Thoracic aorta (tissue), 2 donors: ENCODE data around the gene RBPJ. TPM values are rescaled to one million over a fixed set of nuclear protein-coding genes. Genes with fewer than 3 reads are reported as not detected.

Experiments used
- ATAC-seq: fragments of 150-250 bp; one replicate; pipeline ENCODE4 v1.8.0; 2017; ENCODE audit warnings: low read depth; ENCODE audit not compliant: insufficient number of reproducible peaks, low FRiP score
- DNase-seq: peaks from one replicate; pipeline ENCODE4 v3.0.0-alpha.2; 2020; ENCODE audit warnings: low spot score
- H3K27ac ChIP-seq, 2 donors: fragments of 200-600 bp; sonication (generic); 1 replicate in 1 of 2; 2 replicates in 1 of 2; pipeline ENCODE4 v1.5.1; 2016; ENCODE audit warnings: mild to moderate bottlenecking in 2 of 2, moderate library complexity in 2 of 2
- H3K27me3 ChIP-seq: fragments of 200-600 bp; sonication (generic); replicated peaks from 2 replicates; pipeline ENCODE4 v1.6.0; 2016; ENCODE audit warnings: mild to moderate bottlenecking; ENCODE audit not compliant: insufficient read depth
- H3K36me3 ChIP-seq: fragments of 200-600 bp; sonication (generic); one replicate; pipeline ENCODE4 v1.5.1; 2016
- H3K4me1 ChIP-seq, 2 donors: fragments of 200-600 bp; sonication (generic); 1 replicate in 1 of 2; 2 replicates in 1 of 2; pipeline versions ENCODE4 v1.5.1 to v1.6.0; 2016; ENCODE audit warnings: low read depth in 2 of 2, mild to moderate bottlenecking in 1 of 2; ENCODE audit not compliant: control insufficient read depth in 1 of 2
- H3K4me3 ChIP-seq: fragments of 200-600 bp; sonication (generic); 2 replicates; pipeline ENCODE4 v1.5.1; 2016; ENCODE audit warnings: mild to moderate bottlenecking
- H3K9me3 ChIP-seq: fragments of 200-600 bp; sonication (generic); 2 replicates; pipeline ENCODE4 v1.5.1; 2016
- CTCF ChIP-seq: fragments of 200-600 bp; sonication (generic); IDR thresholded peaks from one replicate; pipeline ENCODE4 v1.5.1; 2019; ENCODE audit warnings: antibody characterized with exemption
- total RNA-seq, 2 donors: library from RNA; depleted of rRNA; stranded (reverse); fragments of >200 nt; gene quantifications; one replicate each; pipeline versions ENCODE4 v1.1.0 to v1.2.3, GENCODE V29; 2016

Gene RBPJ
- 10 to 100 TPM; 63.4 to 82.6 TPM for total RNA-seq

- ATAC-seq (peak; percentile 76), DNase-seq (peak; percentile 79)
- Histone ChIP-seq H3K36me3 (no peaks in the 10 kb centered on the region), H3K27me3 (no peaks in the 10 kb centered on the region), H3K4me1 (peaks cover 14 to 33% of the 10 kb centered on the region in 2 donors), H3K4me3 (peak within 1 kb of the TSS; percentile 100), H3K27ac (peak within 1 kb of the TSS; percentile 97 to 100), H3K9me3 (peaks cover 2% of the 10 kb centered on the region)
- TF ChIP-seq CTCF, result no peak
Measured at GRCh38 chr4:26320538-26321372, at the start of gene RBPJ. TSS of gene RBPJ (plus strand) at chr4:26321014. CDS start at chr4:26321029, 15 bp downstream.

- ATAC-seq, result no peak
- no peak overlapping the region for H3K4me3 ChIP-seq
- H3K36me3 ChIP-seq, result no peaks in the 10 kb centered on the region
- H3K9me3 ChIP-seq, result no peaks in the 10 kb centered on the region
- DNase-seq, result no peak
- peaks cover 0 to 3% of the 10 kb centered on the region in 2 donors for H3K4me1 ChIP-seq
- no peak overlapping the region for H3K27ac ChIP-seq
- no peak for TF ChIP-seq CTCF
- no peaks in the 10 kb centered on the region for H3K27me3 ChIP-seq
Measured at GRCh38 chr4:26271703-26272102, 49.1 kb upstream of the RBPJ start.

GRCh38 chr4:26272654-26273615 is 47.9 kb upstream of the RBPJ start:
- no peaks in the 10 kb centered on the region for H3K9me3 ChIP-seq
- H3K4me3 ChIP-seq, result no peak overlapping the region
- no peak for ATAC-seq
- TF ChIP-seq CTCF, result no peak
- DNase-seq, result no peak
- H3K36me3 ChIP-seq, result no peaks in the 10 kb centered on the region
- H3K4me1 ChIP-seq, result no peaks in the 10 kb centered on the region
- peak overlapping the region in 1 of 2 donors; percentile 10 for H3K27ac ChIP-seq
- no peaks in the 10 kb centered on the region for H3K27me3 ChIP-seq

GRCh38 chr4:26273616-26273980 is 47.2 kb upstream of the RBPJ start:
- no peak for TF ChIP-seq CTCF
- ATAC-seq (no peak), DNase-seq (no peak)
- Histone ChIP-seq H3K36me3 (no peaks in the 10 kb centered on the region), H3K27ac (peak overlapping the region in 1 of 2 donors; percentile 10), H3K27me3 (no peaks in the 10 kb centered on the region), H3K4me3 (no peak overlapping the region), H3K9me3 (no peaks in the 10 kb centered on the region), H3K4me1 (no peaks in the 10 kb centered on the region)

GRCh38 chr4:26275281-26275680 is 45.5 kb upstream of the RBPJ start:
- Histone ChIP-seq H3K9me3 (no peaks in the 10 kb centered on the region), H3K36me3 (no peaks in the 10 kb centered on the region), H3K27ac (no peak overlapping the region), H3K27me3 (no peaks in the 10 kb centered on the region), H3K4me3 (no peak overlapping the region), H3K4me1 (no peaks in the 10 kb centered on the region)
- ATAC-seq (no peak), DNase-seq (no peak)
- no peak for TF ChIP-seq CTCF
